BE2C (cell line): Measurements from ENCODE around the gene APOBEC3G. TPM values are rescaled to one million over a fixed set of nuclear protein-coding genes. Genes with fewer than 3 reads are reported as not detected.
A peak's percentile ranks its signal among the peaks of the same experiment; 100 is the strongest.
"Not testable (repeated sequence)": the region's sequence is repeated elsewhere in the genome, so short reads cannot be mapped to it uniquely, and the experiment has no call there.

ENCODE experiments used
- DNase-seq: peaks from one replicate; pipeline ENCODE4 v3.0.0-alpha.2; 2020
- H3K27me3 ChIP-seq: fragments of 250-450 bp; sonication (Bioruptor Pico); 2 replicates; pipeline ENCODE4 v1.5.1; 2020; ENCODE audit warnings: mild to moderate bottlenecking
- H3K36me3 ChIP-seq: fragments of 250-450 bp; sonication (Bioruptor Pico); 2 replicates; pipeline ENCODE4 v1.5.1; 2020; ENCODE audit warnings: mild to moderate bottlenecking
- H3K4me1 ChIP-seq: fragments of 250-450 bp; sonication (Bioruptor Pico); 2 replicates; pipeline ENCODE4 v1.5.1; 2020
- H3K4me3 ChIP-seq: 2 replicates; pipeline ENCODE4 v1.5.1; 2011; ENCODE audit warnings: low read depth, low read length
- H3K9me3 ChIP-seq: fragments of 250-450 bp; sonication (Bioruptor Pico); 2 replicates; pipeline ENCODE4 v1.5.1; 2020
- CTCF ChIP-seq: IDR thresholded peaks from 2 replicates; pipeline ENCODE4 v1.5.1; 2012; ENCODE audit warnings: mild to moderate bottlenecking, low read depth, low read length
- polyA plus RNA-seq: library from polyadenylated mRNA; unstranded; fragments of >200 nt; gene quantifications from one replicate; pipeline ENCODE4 v1.2.1, GENCODE V29; 2012; ENCODE audit warnings: low read depth, missing spikeins; ENCODE audit not compliant: insufficient read length, insufficient read depth

APOBEC3G gene
- polyA plus RNA-seq = 5.2 TPM

GRCh38 chr22:39077026-39077840 lies at the start of gene APOBEC3G:
TSS of gene APOBEC3G (plus strand) at chr22:39077275. CDS start at chr22:39077362, 87 bp downstream.
- H3K36me3 ChIP-seq, H3K9me3 ChIP-seq, H3K27me3 ChIP-seq, H3K4me1 ChIP-seq: not testable (repeated sequence)
- peak within 1 kb of the TSS; percentile 38 for H3K4me3 ChIP-seq
- peak; percentile 43 for DNase-seq

GRCh38 chr22:39027717-39028116 lies 49.4 kb upstream of the APOBEC3G start:
- H3K4me3 ChIP-seq = no peak overlapping the region
- no peaks in the 10 kb centered on the region; the same call in 1 of the 2 replicates for H3K4me1 ChIP-seq
- no peaks in the 10 kb centered on the region for H3K9me3 ChIP-seq
- H3K27me3 ChIP-seq = no peaks in the 10 kb centered on the region
- no peak for DNase-seq
- TF ChIP-seq CTCF = no peak
- H3K36me3 ChIP-seq = no peaks in the 10 kb centered on the region

GRCh38 chr22:39028281-39028680 lies 48.8 kb upstream of the APOBEC3G start:
- H3K4me1 ChIP-seq = no peaks in the 10 kb centered on the region; the same call in 1 of the 2 replicates
- no peaks in the 10 kb centered on the region for H3K27me3 ChIP-seq
- TF ChIP-seq CTCF = no peak
- H3K36me3 ChIP-seq = no peaks in the 10 kb centered on the region
- H3K4me3 ChIP-seq = no peak overlapping the region
- no peaks in the 10 kb centered on the region for H3K9me3 ChIP-seq
- no peak for DNase-seq

- H3K4me3 ChIP-seq = no peak overlapping the region
- DNase-seq = no peak
- no peak for TF ChIP-seq CTCF
- no peaks in the 10 kb centered on the region; the same call in 1 of the 2 replicates for H3K4me1 ChIP-seq
- H3K36me3 ChIP-seq = no peaks in the 10 kb centered on the region
- no peaks in the 10 kb centered on the region for H3K9me3 ChIP-seq
- H3K27me3 ChIP-seq = no peaks in the 10 kb centered on the region
These were observed 47.8 kb upstream of the APOBEC3G start for GRCh38 chr22:39029227-39029626.

- no peaks in the 10 kb centered on the region for H3K27me3 ChIP-seq
- no peaks in the 10 kb centered on the region for H3K4me1 ChIP-seq
- no peak overlapping the region for H3K4me3 ChIP-seq
- H3K9me3 ChIP-seq = no peaks in the 10 kb centered on the region
- DNase-seq = no peak
- TF ChIP-seq CTCF = no peak
- H3K36me3 ChIP-seq = no peaks in the 10 kb centered on the region
These were observed 46.4 kb upstream of the APOBEC3G start for GRCh38 chr22:39030705-39031104.

GRCh38 chr22:39031434-39032295 lies 45.4 kb upstream of the APOBEC3G start:
- not testable (repeated sequence) for DNase-seq, H3K9me3 ChIP-seq, H3K27me3 ChIP-seq, H3K4me3 ChIP-seq, H3K36me3 ChIP-seq, H3K4me1 ChIP-seq

- not testable (repeated sequence) for DNase-seq, H3K36me3 ChIP-seq
These were observed 40.0 kb upstream of the APOBEC3G start for GRCh38 chr22:39037071-39037470.

More at GRCh38 chr22:39037071-39037470, 40.0 kb upstream of the APOBEC3G start:
- H3K4me1 ChIP-seq, H3K9me3 ChIP-seq, H3K27me3 ChIP-seq, H3K4me3 ChIP-seq: not testable (repeated sequence)
